SH-SY5Y (cell line): ENCODE data around the gene ZBTB4.

ENCODE experiments used
- GATA2 ChIP-seq: IDR thresholded peaks from 2 replicates; pipeline ENCODE4 v1.6.1; 2011; ENCODE audit warnings: mild to moderate bottlenecking, low read depth, low read length
- GATA3 ChIP-seq: IDR thresholded peaks from 2 replicates; pipeline ENCODE4 v1.6.1; 2011; ENCODE audit warnings: low read depth, mild to moderate bottlenecking, low read length, moderate library complexity

ZBTB4 gene

GRCh38 chr17:7440113-7440833 is 39.2 kb downstream of the ZBTB4 start:
- TF ChIP-seq GATA3 (no peak), GATA2 (no peak)

GRCh38 chr17:7439462-7440112 is 39.8 kb downstream of the ZBTB4 start, which contains the start of gene FGF11:
FGF11 (plus strand) TSS chr17:7439512; CDS start chr17:7439621, 109 bp downstream.
- TF ChIP-seq GATA3 (no peak), GATA2 (no peak)

- no peak for TF ChIP-seq GATA2
- no peak for TF ChIP-seq GATA3
These were observed 40.6 kb downstream of the ZBTB4 start for GRCh38 chr17:7438656-7439460.

GRCh38 chr17:7437950-7438614 is 41.3 kb downstream of the ZBTB4 start:
- TF ChIP-seq GATA3 (no peak), GATA2 (no peak)

GRCh38 chr17:7437369-7437863 is 42.0 kb downstream of the ZBTB4 start:
- TF ChIP-seq GATA2 (no peak), GATA3 (no peak)

- TF ChIP-seq GATA3 = no peak
- TF ChIP-seq GATA2 = no peak
These were observed 42.7 kb downstream of the ZBTB4 start for GRCh38 chr17:7436556-7437368.

GRCh38 chr17:7435676-7436555 is 43.5 kb downstream of the ZBTB4 start:
- TF ChIP-seq GATA3 = no peak
- TF ChIP-seq GATA2 = no peak

GRCh38 chr17:7432296-7432695 is 47.1 kb downstream of the ZBTB4 start:
- TF ChIP-seq GATA2 (no peak), GATA3 (no peak)

GRCh38 chr17:7431231-7431630 is 48.2 kb downstream of the ZBTB4 start:
- TF ChIP-seq GATA2 = no peak
- no peak for TF ChIP-seq GATA3

- no peak for TF ChIP-seq GATA2
- TF ChIP-seq GATA3 = no peak
These were observed 49.7 kb downstream of the ZBTB4 start for GRCh38 chr17:7429722-7430121.

- TF ChIP-seq GATA2 = no peak
- no peak for TF ChIP-seq GATA3
These were observed 50.9 kb downstream of the ZBTB4 start, which contains the start of gene SPEM3 for GRCh38 chr17:7428557-7428956. SPEM3 (plus strand) TSS chr17:7428857; CDS start chr17:7428903, 46 bp downstream.

- TF ChIP-seq GATA3 = no peak
- no peak for TF ChIP-seq GATA2
These were observed 51.9 kb downstream of the ZBTB4 start for GRCh38 chr17:7427549-7427948.
